ENCODE results near the gene GET4. TPM values are rescaled to one million over a fixed set of nuclear protein-coding genes. Genes with fewer than 3 reads are reported as not detected.

Gene GET4
- total RNA-seq, 1 donor = 17.7 TPM

- no peaks in the 10 kb centered on the region for H3K27me3 ChIP-seq (ENCODE audit: insufficient read depth, low read length)
- no peaks in the 10 kb centered on the region for H4K20me1 ChIP-seq (ENCODE audit: insufficient read depth, low read length)
- DNase-seq (ENCODE audit: insufficient read length, low spot score, missing footprints) = no peak
- H3K79me2 ChIP-seq (ENCODE audit: insufficient read depth, low read length) = no peaks in the 10 kb centered on the region
- H3K9me3 ChIP-seq (ENCODE audit: low read depth, low read length) = no peaks in the 10 kb centered on the region
- no peak overlapping the region for H2AFZ ChIP-seq (ENCODE audit: low read length)
- peaks cover 4% of the 10 kb centered on the region for H3K4me1 ChIP-seq (ENCODE audit: insufficient read depth, low read length)
- TF ChIP-seq CTCF (IDR thresholded peaks at IDR 0.05; ENCODE audit: extremely low read depth, low read depth, low read length) = no peak
- no peak overlapping the region for H3K4me3 ChIP-seq (ENCODE audit: insufficient read depth, low read length)
- no peak overlapping the region for H3K4me2 ChIP-seq (ENCODE audit: insufficient read depth, low read length)
- no peaks in the 10 kb centered on the region for H3K36me3 ChIP-seq (ENCODE audit: insufficient read depth, low read length)
- H3K27ac ChIP-seq (ENCODE audit: low read depth, low read length) = no peak overlapping the region
Measured at GRCh38 chr7:930975-931758, 54.8 kb downstream of the GET4 start.

- no peak overlapping the region for H3K4me3 ChIP-seq (ENCODE audit: insufficient read depth, low read length)
- no peak overlapping the region for H3K4me2 ChIP-seq (ENCODE audit: insufficient read depth, low read length)
- H3K27ac ChIP-seq (ENCODE audit: low read depth, low read length) = no peak overlapping the region
- no peak for TF ChIP-seq CTCF (IDR thresholded peaks at IDR 0.05; ENCODE audit: extremely low read depth, low read depth, low read length)
- no peak for DNase-seq (ENCODE audit: insufficient read length, low spot score, missing footprints)
- H3K36me3 ChIP-seq (ENCODE audit: insufficient read depth, low read length) = no peaks in the 10 kb centered on the region
- H4K20me1 ChIP-seq (ENCODE audit: insufficient read depth, low read length) = no peaks in the 10 kb centered on the region
- H3K79me2 ChIP-seq (ENCODE audit: insufficient read depth, low read length) = no peaks in the 10 kb centered on the region
- H3K9me3 ChIP-seq (ENCODE audit: low read depth, low read length) = no peaks in the 10 kb centered on the region
- no peaks in the 10 kb centered on the region for H3K27me3 ChIP-seq (ENCODE audit: insufficient read depth, low read length)
- H3K4me1 ChIP-seq (ENCODE audit: insufficient read depth, low read length) = peaks cover 4% of the 10 kb centered on the region
- no peak overlapping the region for H2AFZ ChIP-seq (ENCODE audit: low read length)
Measured at GRCh38 chr7:931871-932650, 55.7 kb downstream of the GET4 start.

GRCh38 chr7:932651-932975, 56.3 kb downstream of the GET4 start:
- no peak for DNase-seq (ENCODE audit: insufficient read length, low spot score, missing footprints)
- Histone ChIP-seq H2AFZ (ENCODE audit: low read length) (no peak overlapping the region), H3K27ac (ENCODE audit: low read depth, low read length) (no peak overlapping the region), H3K79me2 (ENCODE audit: insufficient read depth, low read length) (no peaks in the 10 kb centered on the region), H4K20me1 (ENCODE audit: insufficient read depth, low read length) (no peaks in the 10 kb centered on the region), H3K9me3 (ENCODE audit: low read depth, low read length) (no peaks in the 10 kb centered on the region), H3K27me3 (ENCODE audit: insufficient read depth, low read length) (no peaks in the 10 kb centered on the region), H3K4me1 (ENCODE audit: insufficient read depth, low read length) (peaks cover 4% of the 10 kb centered on the region), H3K4me3 (ENCODE audit: insufficient read depth, low read length) (no peak overlapping the region), H3K4me2 (ENCODE audit: insufficient read depth, low read length) (no peak overlapping the region), H3K36me3 (ENCODE audit: insufficient read depth, low read length) (no peaks in the 10 kb centered on the region)
- no peak for TF ChIP-seq CTCF (IDR thresholded peaks at IDR 0.05; ENCODE audit: extremely low read depth, low read depth, low read length)

GRCh38 chr7:934469-935163, 58.3 kb downstream of the GET4 start:
- Histone ChIP-seq H3K4me1 (ENCODE audit: insufficient read depth, low read length) (no peaks in the 10 kb centered on the region), H3K4me3 (ENCODE audit: insufficient read depth, low read length) (no peak overlapping the region), H3K79me2 (ENCODE audit: insufficient read depth, low read length) (no peaks in the 10 kb centered on the region), H3K9me3 (ENCODE audit: low read depth, low read length) (no peaks in the 10 kb centered on the region), H3K27ac (ENCODE audit: low read depth, low read length) (no peak overlapping the region), H2AFZ (ENCODE audit: low read length) (no peak overlapping the region), H3K27me3 (ENCODE audit: insufficient read depth, low read length) (no peaks in the 10 kb centered on the region), H4K20me1 (ENCODE audit: insufficient read depth, low read length) (no peaks in the 10 kb centered on the region), H3K36me3 (ENCODE audit: insufficient read depth, low read length) (no peaks in the 10 kb centered on the region), H3K4me2 (ENCODE audit: insufficient read depth, low read length) (no peak overlapping the region)
- TF ChIP-seq CTCF (IDR thresholded peaks at IDR 0.05; ENCODE audit: extremely low read depth, low read depth, low read length) = no peak
- no peak for DNase-seq (ENCODE audit: insufficient read length, low spot score, missing footprints)

Data from osteoblast (primary cell).